Stimulated activated CD8-positive, alpha-beta memory T cell treated with anti-CD3 and anti-CD28 coated beads, Interleukin-4, amount 100 ng/mL, for 24 hours (primary cell): ENCODE measurements around the gene OR2V2.

ENCODE experiments used
- DNase-seq: peaks from one replicate; pipeline ENCODE4 v3.0.0-alpha.2; 2020; ENCODE audit warnings: low read depth

OR2V2 gene

DNA sequence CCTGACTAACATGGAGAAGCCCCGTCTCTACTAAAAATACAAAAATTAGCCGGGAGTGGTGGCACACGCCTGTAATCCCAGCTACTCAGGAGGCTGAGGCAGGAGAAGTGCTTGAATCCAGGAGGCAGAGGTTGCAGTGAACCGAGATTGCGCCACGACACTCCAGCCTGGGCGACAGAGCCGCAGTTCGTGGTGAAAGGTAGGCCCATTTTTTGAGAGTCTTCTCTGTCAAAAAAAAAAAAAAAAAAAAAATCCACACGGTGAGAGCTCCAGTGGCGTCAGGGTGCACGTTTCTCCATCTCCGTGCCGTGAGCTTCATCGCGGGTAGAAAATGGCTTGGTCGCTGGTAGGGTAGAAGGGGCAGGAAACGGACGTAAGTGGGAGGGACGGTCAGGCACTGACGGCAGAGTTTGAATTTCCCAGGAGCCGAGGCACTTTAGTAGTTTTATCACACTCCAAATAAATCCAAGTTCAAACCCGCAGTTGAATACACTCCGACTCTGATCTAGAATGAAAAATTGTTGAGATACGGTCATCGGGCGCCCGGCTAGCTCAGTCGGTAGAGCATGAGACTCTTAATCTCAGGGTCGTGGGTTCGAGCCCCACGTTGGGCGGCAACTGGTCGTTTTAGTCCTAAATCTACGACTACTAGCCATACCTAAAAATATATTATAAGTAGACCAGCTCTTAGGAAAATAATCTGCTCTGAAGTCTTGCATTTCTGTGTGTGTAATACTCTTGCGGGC, 60.0 kb downstream of the OR2V2 start:
- peak; percentile 76 for DNase-seq

DNA sequence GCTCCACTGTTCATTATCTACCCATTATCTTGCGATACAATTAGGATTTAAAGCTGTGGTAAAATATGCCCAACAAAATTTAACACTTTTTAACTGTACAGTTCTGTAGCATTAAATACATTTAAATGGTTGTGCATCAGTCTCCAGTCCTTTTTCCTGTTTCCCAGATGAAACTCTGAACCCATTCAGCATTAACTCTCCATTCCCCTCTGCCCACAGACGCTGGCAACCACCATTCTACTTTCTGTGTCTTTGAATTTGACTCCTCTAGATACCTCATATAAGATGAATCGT, 60.5 kb downstream of the OR2V2 start:
- DNase-seq: no peak
